Thyroid gland (tissue), 4 donors: ENCODE results near the gene ETS1. TPM values are rescaled to one million over a fixed set of nuclear protein-coding genes. Genes with fewer than 3 reads are reported as not detected.

ENCODE experiments used
- DNase-seq, 2 donors: peaks; one replicate each; pipeline ENCODE4 v3.0.0-alpha.2; 2019
- H3K27ac ChIP-seq, 3 donors: fragments of 200-600 bp; sonication (generic); 1 replicate in 2 of 3; 2 replicates in 1 of 3; pipeline ENCODE4 v1.5.1; 2016 to 2019; ENCODE audit warnings: mild to moderate bottlenecking in 1 of 3, moderate library complexity in 1 of 3
- H3K27me3 ChIP-seq: fragments of 200-600 bp; sonication (generic); one replicate; pipeline ENCODE4 v1.5.1; 2019
- H3K36me3 ChIP-seq, 2 donors: fragments of 200-600 bp; sonication (generic); one replicate each; pipeline ENCODE4 v1.5.1; 2016 to 2019
- H3K4me1 ChIP-seq, 2 donors: fragments of 200-600 bp; sonication (generic); one replicate each; pipeline ENCODE4 v1.5.1; 2017 to 2019
- H3K4me3 ChIP-seq, 3 donors: fragments of 200-600 bp; sonication (generic); replicated peaks in 1 of 3; 1 replicate in 2 of 3; 2 replicates in 1 of 3; pipeline ENCODE4 v1.5.1; 2016; ENCODE audit warnings: mild to moderate bottlenecking in 1 of 3
- H3K9me3 ChIP-seq: fragments of 200-600 bp; sonication (generic); one replicate; pipeline ENCODE4 v1.5.1; 2017
- POLR2A ChIP-seq, 2 donors: fragments of 450-650 bp; IDR thresholded peaks; one replicate each; pipeline ENCODE4 v1.6.1; 2017; ENCODE audit warnings: antibody characterized with exemption in 2 of 2, mild to moderate bottlenecking in 2 of 2, moderate library complexity in 1 of 2
- WGBS, 2 donors: methylation state at CpG; one replicate each; pipeline ENCODE4 v1.1.5; 2017; 5-methylcytosine and 5-hydroxymethylcytosine counted together
- intact Hi-C: fragments of 100-400 bp; cut with DNase I; formaldehyde crosslinking; loops from one replicate; pipeline ENCODE4 v1.15.1; 2023
- total RNA-seq, 4 donors: library from RNA; depleted of rRNA; stranded (reverse); fragments of >200 nt; gene quantifications; one replicate each; pipeline ENCODE4 v1.2.3, GENCODE V29; 2016
- TF ChIP-seq, protein P1 (sequence below), 6 experiments: fragments of 200-600 bp in 3 of 6; fragments of 450-650 bp in 3 of 6; sonication (generic) in 3 of 6; IDR thresholded peaks; one replicate each; pipeline ENCODE4 v1.5.1; 2016 to 2019; ENCODE audit warnings: antibody characterized with exemption in 6 of 6, mild to moderate bottlenecking in 2 of 6, inconsistent platforms in 1 of 6, moderate library complexity in 1 of 6

The ETS1 gene, protein sequence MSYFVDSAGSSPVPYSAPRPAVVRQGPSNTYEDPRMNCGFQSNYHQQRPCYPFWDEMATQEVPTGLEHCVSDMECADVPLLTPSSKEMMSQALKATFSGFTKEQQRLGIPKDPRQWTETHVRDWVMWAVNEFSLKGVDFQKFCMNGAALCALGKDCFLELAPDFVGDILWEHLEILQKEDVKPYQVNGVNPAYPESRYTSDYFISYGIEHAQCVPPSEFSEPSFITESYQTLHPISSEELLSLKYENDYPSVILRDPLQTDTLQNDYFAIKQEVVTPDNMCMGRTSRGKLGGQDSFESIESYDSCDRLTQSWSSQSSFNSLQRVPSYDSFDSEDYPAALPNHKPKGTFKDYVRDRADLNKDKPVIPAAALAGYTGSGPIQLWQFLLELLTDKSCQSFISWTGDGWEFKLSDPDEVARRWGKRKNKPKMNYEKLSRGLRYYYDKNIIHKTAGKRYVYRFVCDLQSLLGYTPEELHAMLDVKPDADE
- total RNA-seq: 10 to 100 TPM; 38.4 to 79.4 (median 58.4) TPM

DNA sequence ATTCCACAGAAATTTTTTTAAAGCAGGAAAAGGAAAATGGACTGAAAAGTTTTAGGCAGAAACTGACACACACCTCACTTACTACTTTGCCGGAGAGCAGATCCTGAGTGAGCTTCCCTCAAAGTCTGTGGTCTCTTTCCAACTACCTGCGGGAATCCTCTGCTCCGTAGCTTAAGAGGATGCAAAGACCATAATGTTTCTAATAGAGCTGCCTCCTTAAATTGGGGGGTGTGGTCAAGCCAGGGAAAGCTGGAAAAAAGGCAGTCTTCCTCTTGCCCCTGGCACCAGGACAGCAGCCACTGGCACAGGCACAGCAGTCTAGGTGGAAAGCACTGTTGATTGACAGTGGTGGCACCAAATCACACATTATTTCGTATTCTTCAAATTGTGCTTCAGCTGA lies at the start of gene ETS1:
Gene ETS1, minus strand, starts transcription at position 144 of the 400 bp plus-strand sequence. CDS start 14,428 bp downstream, outside the sequence.
- TF ChIP-seq, protein P1, sequence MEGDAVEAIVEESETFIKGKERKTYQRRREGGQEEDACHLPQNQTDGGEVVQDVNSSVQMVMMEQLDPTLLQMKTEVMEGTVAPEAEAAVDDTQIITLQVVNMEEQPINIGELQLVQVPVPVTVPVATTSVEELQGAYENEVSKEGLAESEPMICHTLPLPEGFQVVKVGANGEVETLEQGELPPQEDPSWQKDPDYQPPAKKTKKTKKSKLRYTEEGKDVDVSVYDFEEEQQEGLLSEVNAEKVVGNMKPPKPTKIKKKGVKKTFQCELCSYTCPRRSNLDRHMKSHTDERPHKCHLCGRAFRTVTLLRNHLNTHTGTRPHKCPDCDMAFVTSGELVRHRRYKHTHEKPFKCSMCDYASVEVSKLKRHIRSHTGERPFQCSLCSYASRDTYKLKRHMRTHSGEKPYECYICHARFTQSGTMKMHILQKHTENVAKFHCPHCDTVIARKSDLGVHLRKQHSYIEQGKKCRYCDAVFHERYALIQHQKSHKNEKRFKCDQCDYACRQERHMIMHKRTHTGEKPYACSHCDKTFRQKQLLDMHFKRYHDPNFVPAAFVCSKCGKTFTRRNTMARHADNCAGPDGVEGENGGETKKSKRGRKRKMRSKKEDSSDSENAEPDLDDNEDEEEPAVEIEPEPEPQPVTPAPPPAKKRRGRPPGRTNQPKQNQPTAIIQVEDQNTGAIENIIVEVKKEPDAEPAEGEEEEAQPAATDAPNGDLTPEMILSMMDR (IDR thresholded peaks at IDR 0.05): no peak
- TF ChIP-seq POLR2A (IDR thresholded peaks at IDR 0.05): peak in 1 of 2 donors; percentile 20
- Histone ChIP-seq H3K36me3 (no peaks in the 10 kb centered on the region), H3K27ac (peak within 1 kb of the TSS in 1 of 3 donors; percentile 25), H3K9me3 (no peaks in the 10 kb centered on the region), H3K4me3 (peak within 1 kb of the TSS in 1 of 3 donors; percentile 1), H3K27me3 (no peaks in the 10 kb centered on the region), H3K4me1 (no peaks in the 10 kb centered on the region)
- WGBS, 2 donors: 24 to 29% methylated on average over 4 of the region's 4 CpGs
- peak in 1 of 2 donors; percentile 15 for DNase-seq
- intact Hi-C loops: no loop called here

DNA sequence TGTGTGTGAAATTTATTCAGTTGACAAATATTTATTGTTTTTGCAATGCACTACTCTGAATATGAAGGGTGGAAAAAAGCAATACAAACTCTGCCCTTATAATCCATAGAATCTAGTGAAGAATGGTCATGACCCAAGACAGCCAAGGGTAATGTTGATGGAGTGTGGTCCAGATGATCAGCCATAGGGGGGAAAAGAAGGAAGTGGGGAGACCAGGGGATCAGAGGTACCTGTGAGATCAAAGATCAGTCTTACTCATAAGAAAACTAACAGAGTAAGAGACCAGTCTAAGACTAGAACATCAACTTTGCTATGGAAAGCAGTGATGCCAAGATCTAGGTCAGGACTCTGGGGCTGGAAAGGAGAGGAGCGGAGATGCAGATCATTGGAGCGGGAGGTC lies 47.0 kb upstream of the ETS1 start:
- WGBS, 2 donors: 94 to 98% methylated on average over 2 of the region's 2 CpGs
- TF ChIP-seq, protein P1 (IDR thresholded peaks at IDR 0.05): no peak
- no peak for TF ChIP-seq POLR2A (IDR thresholded peaks at IDR 0.05)
- H3K27me3 ChIP-seq: no peaks in the 10 kb centered on the region
- no peaks in the 10 kb centered on the region for H3K9me3 ChIP-seq
- no peak overlapping the region for H3K27ac ChIP-seq
- peaks cover 0 to 6% of the 10 kb centered on the region in 2 donors for H3K4me1 ChIP-seq
- intact Hi-C loops: loop anchor here (10.0 kb wide), 1 partner anchor 200 kb away; no protein-coding TSS in a partner anchor
- no peaks in the 10 kb centered on the region for H3K36me3 ChIP-seq
- no peak for DNase-seq
- no peak overlapping the region for H3K4me3 ChIP-seq

DNA sequence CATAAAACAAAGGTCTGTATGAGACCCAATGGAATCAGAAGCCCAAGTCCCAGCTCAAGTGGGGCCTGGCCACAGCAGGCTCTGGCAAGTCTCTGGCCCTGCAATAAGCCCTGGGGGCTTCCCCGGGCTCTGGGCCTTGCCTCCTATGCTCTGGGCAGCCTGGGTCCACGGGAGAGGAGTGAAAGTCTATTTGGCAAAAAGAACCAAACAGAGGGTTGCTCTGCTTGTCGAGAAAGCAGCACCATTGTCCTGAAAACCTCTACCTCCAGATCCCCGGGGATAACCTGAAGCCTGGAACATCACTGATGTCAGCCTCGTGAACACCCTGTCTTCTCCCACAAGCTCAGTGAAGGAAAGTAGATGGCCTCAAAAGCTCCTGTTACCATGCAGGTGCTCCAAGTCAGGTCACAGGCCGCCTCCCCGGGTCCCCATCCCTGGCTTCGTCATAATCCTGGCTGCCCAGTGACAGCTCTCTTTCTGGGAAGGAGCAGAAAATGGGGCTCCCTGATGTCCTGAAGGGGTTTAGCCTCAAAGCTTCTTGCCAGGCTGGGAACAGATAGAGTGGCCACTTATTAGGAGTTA lies 46.1 kb upstream of the ETS1 start:
- intact Hi-C loops: loop anchor here (2.0 to 10.0 kb wide), 2 partner anchors 201 to 345 kb away; no protein-coding TSS in a partner anchor
- WGBS, 2 donors: 79 to 89% methylated on average over 8 of the region's 8 CpGs
- TF ChIP-seq, protein P1 (IDR thresholded peaks at IDR 0.05): no peak
- no peak for TF ChIP-seq POLR2A (IDR thresholded peaks at IDR 0.05)
- no peaks in the 10 kb centered on the region for H3K9me3 ChIP-seq
- no peak overlapping the region for H3K27ac ChIP-seq
- DNase-seq: no peak
- no peak overlapping the region for H3K4me3 ChIP-seq
- peaks cover 0 to 6% of the 10 kb centered on the region in 2 donors for H3K4me1 ChIP-seq
- H3K27me3 ChIP-seq: no peaks in the 10 kb centered on the region
- no peaks in the 10 kb centered on the region for H3K36me3 ChIP-seq

DNA sequence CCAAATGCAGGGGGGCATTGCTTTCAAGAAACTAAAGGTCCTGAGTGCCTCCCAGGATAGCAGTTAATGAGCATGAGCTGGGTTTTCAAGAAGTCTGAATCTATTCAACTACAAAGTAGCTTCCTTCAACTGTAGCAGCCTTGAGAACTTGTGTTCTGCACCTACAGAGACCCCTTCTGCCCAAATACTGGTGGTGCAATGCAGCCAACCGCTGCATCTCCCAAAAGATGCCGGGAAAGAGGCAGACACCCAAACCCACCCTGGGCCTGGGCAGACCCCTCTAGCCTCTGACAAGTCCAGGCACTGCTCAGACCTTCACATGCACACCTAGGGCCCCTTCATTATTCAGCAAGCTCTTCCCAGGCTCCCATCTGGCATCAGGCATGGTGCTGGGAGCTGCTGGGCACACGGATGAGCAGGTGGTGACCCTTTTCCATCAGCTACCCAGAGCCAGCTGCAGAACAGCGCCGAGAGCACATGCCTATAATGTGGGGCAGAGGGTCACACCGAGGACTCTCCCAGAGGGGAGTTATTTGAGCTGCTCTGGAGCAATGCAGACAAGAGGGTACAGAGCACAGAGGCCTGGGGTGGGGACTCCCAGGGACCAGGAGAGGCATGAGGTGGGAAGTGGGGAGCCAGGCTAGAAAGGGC lies 44.9 kb upstream of the ETS1 start:
- 41 to 89% methylated on average over 4 to 6 of the region's 6 CpGs for WGBS, 2 donors
- intact Hi-C loops: loop anchor here (2.0 to 10.0 kb wide), 2 partner anchors 203 to 343 kb away; no protein-coding TSS in a partner anchor
- Histone ChIP-seq H3K4me1 (peaks cover 0 to 8% of the 10 kb centered on the region in 2 donors), H3K9me3 (no peaks in the 10 kb centered on the region), H3K4me3 (no peak overlapping the region), H3K27me3 (no peaks in the 10 kb centered on the region), H3K36me3 (no peaks in the 10 kb centered on the region), H3K27ac (no peak overlapping the region)
- no peak for TF ChIP-seq POLR2A (IDR thresholded peaks at IDR 0.05)
- TF ChIP-seq, protein P1 (IDR thresholded peaks at IDR 0.05): peak in 4 of 6 experiments; percentile 48 to 65 (median 60)
- DNase-seq: peak; percentile 34 to 37
